Fibroblast of upper back skin (primary cell): Measurements from ENCODE around the gene BBS7.
A peak's percentile ranks its signal among the peaks of the same experiment; 100 is the strongest.

Source experiments
- DNase-seq: peaks from one replicate; pipeline ENCODE4 v3.0.0-alpha.2; 2013

BBS7 gene

GRCh38 chr4:121869841-121870822 lies at the start of gene BBS7:
TSS of gene BBS7 (minus strand) at chr4:121870474. CDS start at chr4:121870313, 161 bp downstream.
- DNase-seq = peak; percentile 97

GRCh38 chr4:121913667-121914066 lies 43.4 kb upstream of the BBS7 start:
- peak; percentile 3 for DNase-seq

GRCh38 chr4:121908346-121908745 lies 38.1 kb upstream of the BBS7 start:
- DNase-seq = no peak

DNA sequence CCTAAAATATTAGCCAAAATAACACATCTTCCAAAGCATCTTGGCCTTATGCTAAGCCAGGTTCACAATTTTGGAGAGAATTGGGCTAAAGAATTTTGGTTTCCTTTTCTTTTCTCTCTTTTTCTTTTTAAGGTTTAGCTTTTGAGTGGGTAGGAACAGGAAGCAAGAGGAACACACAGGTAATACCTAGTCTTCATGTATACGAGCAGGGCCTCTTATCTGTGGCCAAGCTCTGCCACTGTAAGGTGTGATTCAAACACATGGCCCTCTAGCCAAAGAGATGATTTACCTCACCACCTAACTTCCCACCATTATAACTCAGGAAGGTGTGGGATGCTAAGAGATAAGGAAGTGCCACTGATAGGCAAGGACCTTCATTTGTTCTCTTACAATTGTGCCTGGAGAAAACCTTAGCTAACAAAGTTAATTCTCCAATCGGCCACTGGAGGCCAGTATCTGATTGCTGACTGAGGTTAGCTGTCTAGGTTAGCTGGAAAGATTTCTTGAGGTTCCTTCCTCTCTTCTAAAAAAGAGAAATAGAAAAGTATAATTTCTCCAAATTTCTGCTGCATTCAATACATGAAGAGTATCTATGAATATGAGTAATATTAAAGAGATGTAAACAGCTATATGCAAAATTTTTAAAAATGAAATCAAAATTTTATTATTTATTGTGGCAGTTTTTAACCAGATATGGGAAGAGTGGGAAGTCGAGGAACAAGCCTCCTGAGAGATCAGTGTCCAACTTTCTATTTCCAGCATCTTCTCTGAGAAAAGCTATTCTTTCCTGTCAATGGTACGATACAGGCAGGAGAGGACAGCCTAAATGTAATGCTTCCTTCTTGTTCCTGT lies 30.1 kb upstream of the BBS7 start:
- peak; percentile 57 for DNase-seq

GRCh38 chr4:121898150-121898549 lies 27.9 kb upstream of the BBS7 start:
- peak; percentile 2 for DNase-seq

DNA sequence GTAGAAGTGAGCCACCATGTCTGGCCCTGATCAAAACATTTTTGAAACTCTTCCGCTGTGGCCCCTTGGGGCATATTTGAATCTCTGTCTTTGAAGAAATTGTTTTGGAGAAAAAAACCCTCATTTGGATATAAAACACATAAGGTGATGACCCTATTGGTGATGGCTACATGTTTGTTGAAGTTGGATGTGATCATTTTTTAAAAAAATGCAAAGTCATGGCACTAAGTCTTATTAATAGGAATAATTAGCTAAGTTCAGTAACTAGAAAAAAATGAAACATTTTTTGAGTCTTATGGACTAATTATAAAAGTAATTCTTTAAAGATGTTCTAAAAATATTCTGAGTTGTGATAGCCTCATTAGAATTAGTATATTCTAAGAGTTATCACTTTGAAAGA lies 17.9 kb upstream of the BBS7 start:
- no peak for DNase-seq

DNA sequence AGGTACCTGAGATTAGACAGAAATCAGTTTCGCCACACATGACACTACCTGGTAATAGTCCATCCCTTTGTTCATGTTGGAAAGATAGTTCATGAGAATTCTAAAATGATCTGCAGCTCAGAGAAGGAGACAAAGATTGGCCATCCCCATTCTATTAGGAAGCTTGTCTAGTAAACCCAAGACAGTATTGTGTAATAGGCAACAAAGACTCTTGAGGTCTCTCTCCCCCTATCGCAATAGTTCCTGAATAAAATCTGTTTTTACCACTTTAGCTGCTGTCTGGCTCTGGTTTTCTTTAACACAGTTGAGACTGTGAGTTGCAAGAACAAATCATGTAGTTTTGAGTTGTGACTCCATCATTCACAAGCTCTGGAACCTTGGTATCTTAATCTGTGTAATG lies 14.8 kb upstream of the BBS7 start:
- no peak for DNase-seq

GRCh38 chr4:121881158-121881557 lies 10.9 kb upstream of the BBS7 start:
- DNase-seq = no peak

- no peak for DNase-seq
These were observed 8.9 kb upstream of the BBS7 start for GRCh38 chr4:121879135-121879534.

DNA sequence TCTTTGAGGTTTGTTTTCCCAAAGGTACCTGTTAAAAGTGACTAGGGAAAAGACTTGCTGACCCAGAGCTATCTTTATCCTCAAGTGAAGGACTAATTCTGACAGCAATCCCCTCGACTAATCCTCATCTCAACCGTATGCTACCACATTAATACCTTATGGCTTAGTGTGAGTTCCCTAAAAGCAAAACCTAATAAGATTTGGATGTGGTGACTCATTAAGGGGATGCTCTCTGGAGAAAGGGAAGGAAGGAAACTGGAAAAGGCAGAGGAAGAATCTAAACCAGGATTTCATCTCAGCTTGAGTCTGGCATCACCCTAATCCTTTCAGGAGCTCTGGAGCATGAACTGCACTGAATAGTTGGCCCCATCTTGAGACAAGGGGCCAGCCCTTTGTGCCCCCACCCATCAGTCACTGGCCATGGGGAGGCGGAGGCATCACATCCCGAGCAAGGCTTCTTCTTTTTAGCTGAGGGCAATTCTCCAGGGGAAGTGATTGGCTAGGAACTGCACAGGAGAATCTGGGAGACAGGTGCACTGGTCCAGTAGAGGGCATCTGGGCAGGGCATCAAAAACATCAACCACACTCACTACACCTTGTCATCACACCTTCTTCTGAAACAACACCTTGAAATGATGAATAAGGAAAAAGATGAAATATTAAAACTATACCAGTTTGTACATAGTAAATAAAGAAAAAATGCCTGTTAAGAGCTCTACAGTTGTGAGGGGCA lies 6.9 kb upstream of the BBS7 start:
- DNase-seq = peak; percentile 48

GRCh38 chr4:121876070-121876469 lies 5.8 kb upstream of the BBS7 start:
- DNase-seq = no peak

GRCh38 chr4:121875652-121876051 lies 5.4 kb upstream of the BBS7 start:
- peak; percentile 9 for DNase-seq

DNA sequence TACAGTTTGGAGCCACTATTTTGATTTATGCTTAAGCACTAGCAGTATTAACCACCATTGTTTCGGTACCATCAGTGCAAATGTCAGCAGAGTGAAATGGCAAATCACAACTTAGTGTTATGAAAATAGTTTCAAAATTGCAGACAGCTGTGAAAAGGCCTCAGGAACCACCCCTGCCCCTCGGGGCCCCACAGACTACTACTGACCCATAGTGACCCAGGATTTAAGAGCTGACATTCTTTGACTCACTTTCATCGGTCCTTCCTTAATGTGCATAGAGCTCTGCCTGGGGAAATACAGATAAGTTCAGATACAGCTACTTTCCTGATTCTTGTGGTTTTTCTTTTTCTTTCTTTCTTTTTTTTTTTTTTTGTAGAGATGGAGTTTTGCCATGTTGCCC lies 3.3 kb upstream of the BBS7 start:
- DNase-seq = peak; percentile 14

DNA sequence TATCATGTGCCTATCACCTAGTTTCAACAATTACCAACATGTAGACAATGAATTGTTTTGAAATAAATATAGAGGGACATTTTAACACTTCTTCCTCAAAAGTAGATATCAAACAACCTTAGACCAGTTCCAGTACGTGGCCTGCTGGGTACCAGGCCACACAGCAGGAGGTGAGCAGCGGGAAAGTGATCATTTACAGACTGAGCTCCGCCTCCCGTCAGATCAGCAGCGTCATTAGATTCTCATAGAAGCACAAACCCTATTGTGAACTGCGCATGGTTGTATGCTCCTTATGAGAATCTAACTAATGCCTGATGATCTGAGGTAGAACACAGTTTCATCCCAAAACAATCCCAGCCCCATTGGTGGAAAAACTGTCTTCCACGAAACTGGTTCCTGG lies 6.5 kb downstream of the BBS7 start:
- DNase-seq = no peak

GRCh38 chr4:121861426-121861825 lies 8.8 kb downstream of the BBS7 start:
- no peak for DNase-seq

- DNase-seq = no peak
These were observed 10.2 kb downstream of the BBS7 start for GRCh38 chr4:121860121-121860520.

GRCh38 chr4:121851354-121851753 lies 18.9 kb downstream of the BBS7 start:
- no peak for DNase-seq

GRCh38 chr4:121846662-121847061 lies 23.6 kb downstream of the BBS7 start:
- no peak for DNase-seq

GRCh38 chr4:121842862-121843261 lies 27.4 kb downstream of the BBS7 start:
- peak; percentile 37 for DNase-seq

- DNase-seq = no peak
These were observed 32.1 kb downstream of the BBS7 start for GRCh38 chr4:121838136-121838535.

- DNase-seq = peak; percentile 22
These were observed 40.8 kb downstream of the BBS7 start for GRCh38 chr4:121829511-121829910.

DNA sequence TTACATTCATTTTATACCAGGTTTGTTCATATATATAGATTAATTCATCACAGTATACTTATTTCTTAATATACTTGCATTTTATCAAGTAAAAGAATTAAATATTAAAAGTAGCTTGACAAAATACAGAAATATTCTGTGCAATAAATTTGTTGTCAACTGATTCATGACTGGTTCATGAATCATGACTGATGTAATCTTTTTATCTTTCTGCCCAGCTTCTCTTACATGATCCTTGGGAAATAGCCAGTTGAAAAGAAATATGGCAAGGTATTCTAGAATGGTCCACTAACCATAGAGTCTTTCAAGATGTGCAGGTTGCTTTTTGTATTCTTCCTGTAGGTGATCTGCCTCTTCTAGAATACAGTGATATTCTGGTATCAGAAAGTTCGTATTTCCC lies 42.4 kb downstream of the BBS7 start:
- peak; percentile 65 for DNase-seq

DNA sequence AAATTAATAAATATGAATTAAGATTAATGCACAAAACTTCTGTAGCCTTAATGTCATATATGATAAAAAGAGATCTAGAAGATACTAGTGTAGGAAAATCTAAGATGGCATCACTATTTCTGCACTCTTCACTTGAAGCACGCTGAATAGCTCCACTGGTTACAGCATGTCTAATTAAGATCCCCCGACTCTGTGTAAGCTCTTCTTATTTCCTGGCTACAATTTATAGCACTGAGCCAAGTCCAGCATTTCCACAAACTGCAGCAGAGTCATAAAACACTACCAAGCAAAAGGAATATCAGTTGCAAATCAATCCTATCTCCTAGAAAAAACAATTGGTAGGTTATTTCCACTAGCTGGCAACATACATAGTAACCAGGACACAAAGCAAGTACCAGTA lies 45.3 kb downstream of the BBS7 start:
- DNase-seq = no peak
